Measurements from ENCODE around the gene L3MBTL4. TPM values are rescaled to one million over a fixed set of nuclear protein-coding genes. Genes with fewer than 3 reads are reported as not detected.

The L3MBTL4 gene
- total RNA-seq, 1 experiment from 2014 or later = not detected

- no peak for DNase-seq (ENCODE audit: low read depth, low spot score)
- TF ChIP-seq TCF7L2 (IDR thresholded peaks at IDR 0.05; ENCODE audit: borderline replicate concordance, extremely low read depth, insufficient read depth, insufficient read length) (no peak), ELF1 (IDR thresholded peaks at IDR 0.05; ENCODE audit: borderline replicate concordance, low read depth) (no peak), FOSL1 (IDR thresholded peaks at IDR 0.05; ENCODE audit: low read depth) (no peak), EZH2phosphoT487 (IDR thresholded peaks at IDR 0.05; ENCODE audit: borderline replicate concordance) (no peak), JUND (IDR thresholded peaks at IDR 0.05) (no peak), CEBPB (IDR thresholded peaks at IDR 0.05; ENCODE audit: low read depth) (no peak), EGR1 (IDR thresholded peaks at IDR 0.05; ENCODE audit: low read depth) (no peak), POLR2A (IDR thresholded peaks at IDR 0.05; ENCODE audit: borderline replicate concordance, extremely low read depth, insufficient read depth, insufficient read length) (no peak)
- TF ChIP-seq, protein P1, sequence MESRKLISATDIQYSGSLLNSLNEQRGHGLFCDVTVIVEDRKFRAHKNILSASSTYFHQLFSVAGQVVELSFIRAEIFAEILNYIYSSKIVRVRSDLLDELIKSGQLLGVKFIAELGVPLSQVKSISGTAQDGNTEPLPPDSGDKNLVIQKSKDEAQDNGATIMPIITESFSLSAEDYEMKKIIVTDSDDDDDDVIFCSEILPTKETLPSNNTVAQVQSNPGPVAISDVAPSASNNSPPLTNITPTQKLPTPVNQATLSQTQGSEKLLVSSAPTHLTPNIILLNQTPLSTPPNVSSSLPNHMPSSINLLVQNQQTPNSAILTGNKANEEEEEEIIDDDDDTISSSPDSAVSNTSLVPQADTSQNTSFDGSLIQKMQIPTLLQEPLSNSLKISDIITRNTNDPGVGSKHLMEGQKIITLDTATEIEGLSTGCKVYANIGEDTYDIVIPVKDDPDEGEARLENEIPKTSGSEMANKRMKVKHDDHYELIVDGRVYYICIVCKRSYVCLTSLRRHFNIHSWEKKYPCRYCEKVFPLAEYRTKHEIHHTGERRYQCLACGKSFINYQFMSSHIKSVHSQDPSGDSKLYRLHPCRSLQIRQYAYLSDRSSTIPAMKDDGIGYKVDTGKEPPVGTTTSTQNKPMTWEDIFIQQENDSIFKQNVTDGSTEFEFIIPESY (IDR thresholded peaks at IDR 0.05; ENCODE audit: extremely low read depth, insufficient replicate concordance, low read length) = no peak
- TF ChIP-seq, protein P2, sequence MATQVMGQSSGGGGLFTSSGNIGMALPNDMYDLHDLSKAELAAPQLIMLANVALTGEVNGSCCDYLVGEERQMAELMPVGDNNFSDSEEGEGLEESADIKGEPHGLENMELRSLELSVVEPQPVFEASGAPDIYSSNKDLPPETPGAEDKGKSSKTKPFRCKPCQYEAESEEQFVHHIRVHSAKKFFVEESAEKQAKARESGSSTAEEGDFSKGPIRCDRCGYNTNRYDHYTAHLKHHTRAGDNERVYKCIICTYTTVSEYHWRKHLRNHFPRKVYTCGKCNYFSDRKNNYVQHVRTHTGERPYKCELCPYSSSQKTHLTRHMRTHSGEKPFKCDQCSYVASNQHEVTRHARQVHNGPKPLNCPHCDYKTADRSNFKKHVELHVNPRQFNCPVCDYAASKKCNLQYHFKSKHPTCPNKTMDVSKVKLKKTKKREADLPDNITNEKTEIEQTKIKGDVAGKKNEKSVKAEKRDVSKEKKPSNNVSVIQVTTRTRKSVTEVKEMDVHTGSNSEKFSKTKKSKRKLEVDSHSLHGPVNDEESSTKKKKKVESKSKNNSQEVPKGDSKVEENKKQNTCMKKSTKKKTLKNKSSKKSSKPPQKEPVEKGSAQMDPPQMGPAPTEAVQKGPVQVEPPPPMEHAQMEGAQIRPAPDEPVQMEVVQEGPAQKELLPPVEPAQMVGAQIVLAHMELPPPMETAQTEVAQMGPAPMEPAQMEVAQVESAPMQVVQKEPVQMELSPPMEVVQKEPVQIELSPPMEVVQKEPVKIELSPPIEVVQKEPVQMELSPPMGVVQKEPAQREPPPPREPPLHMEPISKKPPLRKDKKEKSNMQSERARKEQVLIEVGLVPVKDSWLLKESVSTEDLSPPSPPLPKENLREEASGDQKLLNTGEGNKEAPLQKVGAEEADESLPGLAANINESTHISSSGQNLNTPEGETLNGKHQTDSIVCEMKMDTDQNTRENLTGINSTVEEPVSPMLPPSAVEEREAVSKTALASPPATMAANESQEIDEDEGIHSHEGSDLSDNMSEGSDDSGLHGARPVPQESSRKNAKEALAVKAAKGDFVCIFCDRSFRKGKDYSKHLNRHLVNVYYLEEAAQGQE (IDR thresholded peaks at IDR 0.05; ENCODE audit: low read depth) = no peak
- TF ChIP-seq, protein P3, sequence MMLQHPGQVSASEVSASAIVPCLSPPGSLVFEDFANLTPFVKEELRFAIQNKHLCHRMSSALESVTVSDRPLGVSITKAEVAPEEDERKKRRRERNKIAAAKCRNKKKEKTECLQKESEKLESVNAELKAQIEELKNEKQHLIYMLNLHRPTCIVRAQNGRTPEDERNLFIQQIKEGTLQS (IDR thresholded peaks at IDR 0.05) = no peak
- ChIA-PET POLR2A (no interaction called here), CTCF (no interaction called here), RAD21 (ENCODE audit: low non-redundant PET in 1 of 2, low total read pairs in 2 of 2, uncharacterized antibody in 2 of 2, unreplicated experiment in 2 of 2) (no interaction called here)
- intact Hi-C loops (cut with micrococcal nuclease) = no loop called here
- no peak overlapping the region for H2AFZ ChIP-seq (ENCODE audit: low read depth, low read length, poor library complexity, severe bottlenecking)
- no peaks in the 10 kb centered on the region for H3K9me2 ChIP-seq (ENCODE audit: insufficient read depth)
- no peak for ATAC-seq
- H3K4me2 ChIP-seq (ENCODE audit: low read length) = no peak overlapping the region
- no peak overlapping the region for H3K4me3 ChIP-seq (replicated peaks in 1 of 2; ENCODE audit: low read depth in 1 of 2, low read length in 2 of 2)
- H3K79me2 ChIP-seq (ENCODE audit: insufficient read depth, low read length) = no peaks in the 10 kb centered on the region
- BruUV-seq (replicated peaks) = no TSS peak
- H3K9ac ChIP-seq (ENCODE audit: low read length) = no peak overlapping the region
- H3K9me3 ChIP-seq (ENCODE audit: control insufficient read depth in 1 of 2, insufficient read depth in 1 of 2, low read depth in 1 of 2, low read length in 2 of 2) = peaks cover 3 to 17% of the 10 kb centered on the region in 2 experiments; a peak in 3 of 4 replicates
- no peaks in the 10 kb centered on the region for H3K27me3 ChIP-seq (ENCODE audit: insufficient read depth, low read length)
- no peaks in the 10 kb centered on the region for H3K36me3 ChIP-seq (ENCODE audit: control insufficient read depth in 1 of 2, insufficient read depth in 2 of 2, low read length in 2 of 2)
- no peaks in the 10 kb centered on the region for H3K4me1 ChIP-seq (ENCODE audit: control insufficient read depth in 1 of 2, insufficient read depth in 2 of 2, low read length in 2 of 2)
- no peak overlapping the region for H3K27ac ChIP-seq (ENCODE audit: low read depth, low read length)
- H4K20me1 ChIP-seq (ENCODE audit: insufficient read depth) = no peaks in the 10 kb centered on the region
These were observed 62.4 kb downstream of the L3MBTL4 start for GRCh38 chr18:6352275-6352674.
